Measurements from ENCODE around the gene IGLL1. TPM values are rescaled to one million over a fixed set of nuclear protein-coding genes. Genes with fewer than 3 reads are reported as not detected.
"Not testable (repeated sequence)": the region's sequence is repeated elsewhere in the genome, so short reads cannot be mapped to it uniquely, and the experiment has no call there.

The IGLL1 gene
- polyA plus RNA-seq, 3 donors = 0.28 to 1.9 (median 0.88) TPM

DNA sequence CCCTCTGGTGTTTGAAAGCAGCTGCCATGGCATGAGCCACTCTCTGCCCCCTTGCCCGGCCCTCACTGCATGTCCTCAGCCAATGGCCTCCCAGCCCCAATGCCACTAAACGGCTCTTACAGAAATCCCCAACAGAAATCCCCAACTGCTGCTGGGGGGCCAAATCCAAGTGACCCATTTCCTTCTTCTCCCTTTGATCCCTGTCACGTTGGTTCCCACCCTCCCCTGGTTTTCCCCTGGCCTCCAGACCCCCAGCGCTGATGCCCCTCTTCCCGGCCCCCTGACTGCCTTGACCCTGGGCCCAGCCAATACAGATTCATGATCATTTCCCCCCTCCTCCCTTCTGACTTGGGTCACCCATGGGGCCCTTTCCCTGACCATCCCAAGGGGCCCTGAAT, 30.9 kb downstream of the IGLL1 start:
- DNase-seq (ENCODE audit: extremely low read depth in 1 of 11, low read depth in 9 of 11, low spot score in 4 of 11) = no peak

DNA sequence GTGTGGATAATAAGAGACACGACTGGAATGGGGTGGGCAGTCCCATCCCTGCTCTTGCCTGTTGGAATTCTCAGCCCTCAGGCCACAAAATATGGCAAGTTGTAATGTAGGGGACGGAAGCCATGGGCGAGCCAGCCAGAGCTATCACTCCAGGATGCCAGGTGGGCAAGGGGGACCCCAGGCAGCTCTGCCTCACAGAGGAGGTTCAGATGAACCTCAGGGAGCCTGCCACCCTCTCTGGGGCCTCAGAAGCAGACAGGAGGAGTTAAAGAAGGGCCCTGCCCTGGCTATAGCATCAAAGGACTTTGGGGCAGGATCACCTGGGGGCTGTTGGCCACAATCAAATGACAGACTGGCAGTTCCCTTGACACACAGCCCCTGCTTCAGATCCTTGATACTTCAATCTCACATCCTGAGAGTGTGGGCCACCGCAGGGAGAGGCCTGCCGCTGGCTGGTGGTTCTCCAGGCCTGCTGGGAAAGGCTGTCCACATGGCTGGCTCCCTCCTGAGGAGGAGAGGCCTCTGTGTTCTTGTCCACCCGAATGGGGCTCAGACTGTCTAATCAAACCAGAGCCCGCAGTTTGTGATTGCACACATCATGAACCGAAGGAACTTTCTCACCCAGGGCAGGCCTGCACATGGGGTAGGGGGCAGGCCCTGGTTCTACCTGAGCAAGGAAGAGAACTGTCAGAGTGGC, 31.4 kb downstream of the IGLL1 start:
- no peak for DNase-seq (ENCODE audit: extremely low read depth in 1 of 11, low read depth in 9 of 11, low spot score in 4 of 11)

- DNase-seq (ENCODE audit: extremely low read depth in 1 of 11, low read depth in 9 of 11, low spot score in 4 of 11) = no peak
These were observed 32.1 kb downstream of the IGLL1 start for GRCh38 chr22:23547818-23548500.

GRCh38 chr22:23547382-23547781, 32.7 kb downstream of the IGLL1 start:
- DNase-seq (ENCODE audit: extremely low read depth in 1 of 11, low read depth in 9 of 11, low spot score in 4 of 11) = not testable (repeated sequence)

DNA sequence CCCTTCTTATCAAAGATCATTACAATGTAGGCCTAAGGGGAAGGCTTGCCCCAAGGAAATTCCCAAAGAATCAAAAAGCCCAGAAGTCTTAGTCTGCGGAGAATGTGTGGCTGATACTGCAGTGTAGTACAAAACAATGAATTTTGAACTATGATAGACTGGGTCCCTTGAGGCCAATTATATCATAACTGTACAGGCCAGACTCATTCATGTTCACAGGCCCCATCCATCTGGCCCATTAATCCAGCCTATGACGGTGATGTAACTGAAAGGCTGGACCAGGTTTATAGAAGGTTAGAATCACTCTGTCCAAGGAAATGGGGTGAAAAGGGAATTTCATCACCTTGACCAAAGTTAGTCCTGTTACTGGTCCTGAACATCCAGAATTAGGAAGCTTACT, 35.2 kb downstream of the IGLL1 start:
- no peak for DNase-seq (ENCODE audit: extremely low read depth in 1 of 11, low read depth in 9 of 11, low spot score in 4 of 11)

GRCh38 chr22:23543506-23544000, 36.5 kb downstream of the IGLL1 start:
- not testable (repeated sequence) for DNase-seq (ENCODE audit: extremely low read depth in 1 of 11, low read depth in 9 of 11, low spot score in 4 of 11)

DNA sequence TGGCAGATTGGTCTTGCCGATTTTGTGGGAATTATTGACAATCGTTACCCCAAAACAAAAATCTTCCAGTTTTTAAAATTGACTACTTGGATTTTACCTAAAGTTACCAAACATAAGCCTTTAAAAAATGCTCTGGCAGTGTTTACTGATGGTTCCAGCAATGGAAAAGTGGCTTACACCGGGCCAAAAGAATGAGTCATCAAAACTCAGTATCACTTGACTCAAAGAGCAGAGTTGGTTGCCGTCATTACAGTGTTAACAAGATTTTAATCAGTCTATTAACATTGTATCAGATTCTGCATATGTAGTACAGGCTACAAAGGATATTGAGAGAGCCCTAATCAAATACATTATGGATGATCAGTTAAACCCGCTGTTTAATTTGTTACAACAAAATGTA, 37.2 kb downstream of the IGLL1 start:
- no peak for DNase-seq (ENCODE audit: extremely low read depth in 1 of 11, low read depth in 9 of 11, low spot score in 4 of 11)

GRCh38 chr22:23542391-23542790, 37.7 kb downstream of the IGLL1 start:
- not testable (repeated sequence) for DNase-seq (ENCODE audit: extremely low read depth in 1 of 11, low read depth in 9 of 11, low spot score in 4 of 11)

DNA sequence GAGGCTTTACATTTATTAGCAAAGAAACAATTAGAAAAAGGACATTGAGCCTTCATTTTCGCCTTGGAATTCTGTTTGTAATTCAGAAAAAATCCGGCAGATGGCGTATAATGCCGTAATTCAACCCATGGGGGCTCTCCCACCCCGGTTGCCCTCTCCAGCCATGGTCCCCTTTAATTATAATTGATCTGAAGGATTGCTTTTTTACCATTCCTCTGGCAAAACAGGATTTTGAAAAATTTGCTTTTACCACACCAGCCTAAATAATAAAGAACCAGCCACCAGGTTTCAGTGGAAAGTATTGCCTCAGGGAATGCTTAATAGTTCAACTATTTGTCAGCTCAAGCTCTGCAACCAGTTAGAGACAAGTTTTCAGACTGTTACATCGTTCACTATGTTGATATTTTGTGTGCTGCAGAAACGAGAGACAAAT, 38.2 kb downstream of the IGLL1 start:
- not testable (repeated sequence) for DNase-seq (ENCODE audit: extremely low read depth in 1 of 11, low read depth in 9 of 11, low spot score in 4 of 11)

- DNase-seq (ENCODE audit: extremely low read depth in 1 of 11, low read depth in 9 of 11, low spot score in 4 of 11) = not testable (repeated sequence)
These were observed 39.3 kb downstream of the IGLL1 start for GRCh38 chr22:23540837-23541236.

- DNase-seq (ENCODE audit: extremely low read depth in 1 of 11, low read depth in 9 of 11, low spot score in 4 of 11) = not testable (repeated sequence)
These were observed 40.3 kb downstream of the IGLL1 start for GRCh38 chr22:23539839-23540198.

GRCh38 chr22:23539135-23539838, 40.8 kb downstream of the IGLL1 start:
- peak in 4 of 11 donors; percentile 72 to 86 (median 82) for DNase-seq (ENCODE audit: extremely low read depth in 1 of 11, low read depth in 9 of 11, low spot score in 4 of 11)

GRCh38 chr22:23538696-23539030, 41.4 kb downstream of the IGLL1 start:
- DNase-seq (ENCODE audit: extremely low read depth in 1 of 11, low read depth in 9 of 11, low spot score in 4 of 11) = not testable (repeated sequence)

GRCh38 chr22:23537830-23538695, 42.0 kb downstream of the IGLL1 start:
- not testable (repeated sequence) for DNase-seq (ENCODE audit: extremely low read depth in 1 of 11, low read depth in 9 of 11, low spot score in 4 of 11)

DNA sequence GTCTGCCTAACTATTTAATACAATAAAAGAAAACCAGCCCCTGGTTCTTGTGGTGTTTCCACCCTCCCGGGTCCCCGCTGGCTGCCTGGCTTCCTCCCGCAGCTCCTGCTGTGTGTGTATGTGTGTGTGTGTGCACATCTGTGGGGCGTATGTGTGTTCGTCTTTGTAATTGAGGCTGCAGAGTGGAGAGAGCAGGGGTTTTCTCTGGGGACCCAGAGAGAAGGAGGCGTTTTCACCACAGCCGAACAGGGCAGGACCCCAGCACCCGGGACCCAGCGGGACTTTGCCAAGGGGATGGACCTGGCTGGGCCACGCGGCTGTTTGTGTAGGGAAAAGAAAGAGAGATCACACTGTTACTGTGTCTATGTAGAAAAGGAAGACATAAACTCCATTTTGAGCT, 42.7 kb downstream of the IGLL1 start:
- no peak for DNase-seq (ENCODE audit: extremely low read depth in 1 of 11, low read depth in 9 of 11, low spot score in 4 of 11)

DNA sequence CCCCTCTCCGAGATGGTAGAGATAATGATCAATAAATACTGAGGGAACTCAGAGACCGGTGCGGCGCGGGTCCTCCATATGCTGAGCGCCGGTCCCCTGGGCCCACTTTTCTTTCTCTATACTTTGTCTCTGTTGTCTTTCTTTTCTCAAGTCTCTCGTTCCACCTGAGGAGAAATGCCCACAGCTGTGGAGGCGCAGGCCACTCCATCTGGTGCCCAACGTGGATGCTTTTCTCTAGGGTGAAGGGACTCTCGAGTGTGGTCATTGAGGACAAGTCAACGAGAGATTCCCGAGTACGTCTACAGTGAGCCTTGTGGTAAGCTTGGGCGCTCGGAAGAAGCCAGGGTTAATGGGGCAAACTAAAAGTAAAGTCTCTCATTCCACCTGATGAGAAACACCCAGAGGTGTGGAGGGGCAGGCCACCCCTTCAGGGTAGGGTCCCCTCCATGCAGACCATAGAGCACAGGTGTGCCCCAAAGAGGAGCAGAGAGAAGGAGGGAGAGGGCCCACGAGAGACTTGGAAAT, 43.2 kb downstream of the IGLL1 start:
- DNase-seq (ENCODE audit: extremely low read depth in 1 of 11, low read depth in 9 of 11, low spot score in 4 of 11) = no peak

- not testable (repeated sequence) for DNase-seq (ENCODE audit: extremely low read depth in 1 of 11, low read depth in 9 of 11, low spot score in 4 of 11)
These were observed 44.1 kb downstream of the IGLL1 start for GRCh38 chr22:23535790-23536661.

Data from renal cortex interstitium (tissue), 11 donors.